ENCODE data around the gene XIRP2.
"Not testable (repeated sequence)": the region's sequence is repeated elsewhere in the genome, so short reads cannot be mapped to it uniquely, and the experiment has no call there.

The XIRP2 gene

DNA sequence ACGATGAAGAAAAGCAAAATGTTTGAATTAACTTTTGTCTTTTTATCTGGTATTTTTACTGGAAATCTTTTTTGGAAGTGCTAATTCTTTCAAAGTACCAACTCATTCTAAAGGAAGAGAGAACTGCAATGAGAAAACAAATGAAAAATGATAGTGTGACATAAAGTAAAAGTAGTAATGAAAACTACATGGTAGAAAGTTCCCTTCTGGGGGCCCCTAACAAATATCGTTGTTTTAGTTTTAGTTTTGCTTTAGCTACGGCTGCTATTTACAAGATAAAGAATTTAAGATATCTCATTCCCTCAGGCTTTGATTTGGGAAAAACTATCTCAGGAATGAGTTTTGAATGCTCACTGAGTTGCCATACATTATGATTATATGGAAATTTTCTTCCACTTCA is 161.4 kb downstream of the XIRP2 start:
- no peaks in the 10 kb centered on the region for H3K9me3 Mint-ChIP-seq
- CTCF ChIA-PET = no interaction called here
- no peak overlapping the region for H3K4me3 Mint-ChIP-seq
- DNase-seq = no peak
- no peaks in the 10 kb centered on the region for H3K36me3 Mint-ChIP-seq
- H3K27me3 Mint-ChIP-seq = no peaks in the 10 kb centered on the region
- no peaks in the 10 kb centered on the region for H3K4me1 Mint-ChIP-seq
- H3K27ac Mint-ChIP-seq = no peak overlapping the region

DNA sequence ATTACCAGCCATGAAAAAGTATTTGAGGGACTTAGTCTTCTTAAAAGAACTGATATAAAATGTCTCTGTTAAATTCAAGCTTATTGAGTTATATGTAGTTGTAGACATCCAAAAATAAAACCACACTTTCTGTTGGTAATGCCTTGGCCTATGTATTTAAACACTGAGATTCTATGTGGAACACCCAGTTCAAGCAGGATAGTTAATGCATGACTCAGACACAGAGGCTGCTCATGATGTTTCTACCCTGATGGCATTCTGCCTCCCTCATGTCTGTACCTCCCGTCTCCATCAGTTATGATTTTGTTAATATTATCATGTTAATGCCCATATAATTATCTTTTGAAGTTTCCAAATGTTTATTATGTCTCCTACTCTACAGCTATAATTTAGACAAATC is 164.5 kb downstream of the XIRP2 start:
- no peaks in the 10 kb centered on the region for H3K9me3 Mint-ChIP-seq
- no peaks in the 10 kb centered on the region for H3K4me1 Mint-ChIP-seq
- H3K27me3 Mint-ChIP-seq = no peaks in the 10 kb centered on the region
- H3K36me3 Mint-ChIP-seq = no peaks in the 10 kb centered on the region
- CTCF ChIA-PET = no interaction called here
- H3K27ac Mint-ChIP-seq = no peak overlapping the region
- no peak for DNase-seq
- H3K4me3 Mint-ChIP-seq = no peak overlapping the region

DNA sequence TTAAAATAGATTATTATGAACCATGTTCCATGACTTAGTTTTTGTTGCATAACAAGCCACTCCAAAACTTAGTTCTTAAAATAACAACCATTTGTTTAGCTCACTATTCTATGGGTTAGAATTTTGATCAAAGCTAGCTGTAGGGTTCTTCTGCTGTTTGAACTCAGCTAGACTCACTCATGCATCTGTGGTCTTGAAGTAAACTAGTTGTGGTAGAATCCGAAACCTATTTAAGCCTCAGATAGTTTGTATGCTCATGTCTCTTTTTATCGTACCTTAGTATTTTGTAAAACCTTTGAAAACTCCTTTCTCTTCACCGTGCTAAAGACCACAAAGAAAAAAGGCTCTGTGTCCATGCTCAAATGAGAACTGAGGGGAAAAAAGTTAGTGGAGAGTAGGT is 166.6 kb downstream of the XIRP2 start:
- CTCF ChIA-PET = no interaction called here
- H3K4me3 Mint-ChIP-seq = no peak overlapping the region
- no peaks in the 10 kb centered on the region for H3K9me3 Mint-ChIP-seq

DNA sequence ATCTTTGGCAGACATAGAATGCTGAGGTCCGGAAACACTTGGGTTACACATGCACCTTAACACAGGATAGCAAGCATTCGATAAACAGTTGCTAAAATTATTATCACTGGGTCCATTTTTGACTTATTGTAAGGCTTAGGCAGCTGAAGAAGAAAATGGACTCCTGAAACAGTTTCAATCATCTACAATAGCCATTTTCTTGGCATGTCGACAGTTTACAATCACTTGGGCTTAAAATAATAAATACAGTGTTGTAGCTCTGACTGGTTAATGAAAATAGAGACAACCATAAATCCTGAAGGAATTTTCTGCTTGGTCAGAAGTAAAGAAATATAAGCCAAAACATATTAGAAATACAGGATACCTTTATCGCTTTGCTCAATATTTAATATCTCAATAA is 169.2 kb downstream of the XIRP2 start:
- H3K4me1 Mint-ChIP-seq = no peaks in the 10 kb centered on the region
- CTCF ChIA-PET = no interaction called here
- no peak overlapping the region for H3K27ac Mint-ChIP-seq

More for the DNA sequence above, 166.6 kb downstream of the XIRP2 start:
- Mint-ChIP-seq H3K4me1 (no peaks in the 10 kb centered on the region), H3K27me3 (no peaks in the 10 kb centered on the region), H3K27ac (no peak overlapping the region), H3K36me3 (no peaks in the 10 kb centered on the region)
- no peak for DNase-seq

DNA sequence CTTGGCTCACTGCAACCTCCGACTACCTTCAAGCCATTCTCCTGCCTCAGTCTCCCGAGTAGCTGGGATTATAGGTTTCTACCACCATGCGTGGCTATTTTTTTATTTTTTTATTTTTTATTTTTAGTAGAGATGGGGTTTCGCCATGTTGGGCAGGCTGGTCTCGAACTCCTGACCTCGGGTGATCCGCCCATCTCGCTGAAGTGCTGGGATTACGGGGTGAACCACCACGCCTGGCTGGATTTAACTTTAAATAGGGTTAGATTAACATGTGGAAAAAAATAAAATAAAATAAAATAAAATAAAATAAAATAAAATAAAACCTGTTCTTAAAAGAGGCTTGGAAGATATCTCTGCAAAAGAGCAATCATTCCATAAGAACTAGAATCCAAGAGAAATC is 170.9 kb downstream of the XIRP2 start:
- no peak overlapping the region for H3K27ac Mint-ChIP-seq
- H3K4me3 Mint-ChIP-seq = no peak overlapping the region
- H3K9me3 Mint-ChIP-seq = no peaks in the 10 kb centered on the region
- no peaks in the 10 kb centered on the region for H3K4me1 Mint-ChIP-seq
- no peak for DNase-seq
- H3K27me3 Mint-ChIP-seq = no peaks in the 10 kb centered on the region
- CTCF ChIA-PET = no interaction called here
- no peaks in the 10 kb centered on the region for H3K36me3 Mint-ChIP-seq

More for the DNA sequence above, 169.2 kb downstream of the XIRP2 start:
- DNase-seq = no peak
- no peaks in the 10 kb centered on the region for H3K9me3 Mint-ChIP-seq
- H3K36me3 Mint-ChIP-seq = no peaks in the 10 kb centered on the region
- H3K27me3 Mint-ChIP-seq = no peaks in the 10 kb centered on the region
- H3K4me3 Mint-ChIP-seq = no peak overlapping the region

DNA sequence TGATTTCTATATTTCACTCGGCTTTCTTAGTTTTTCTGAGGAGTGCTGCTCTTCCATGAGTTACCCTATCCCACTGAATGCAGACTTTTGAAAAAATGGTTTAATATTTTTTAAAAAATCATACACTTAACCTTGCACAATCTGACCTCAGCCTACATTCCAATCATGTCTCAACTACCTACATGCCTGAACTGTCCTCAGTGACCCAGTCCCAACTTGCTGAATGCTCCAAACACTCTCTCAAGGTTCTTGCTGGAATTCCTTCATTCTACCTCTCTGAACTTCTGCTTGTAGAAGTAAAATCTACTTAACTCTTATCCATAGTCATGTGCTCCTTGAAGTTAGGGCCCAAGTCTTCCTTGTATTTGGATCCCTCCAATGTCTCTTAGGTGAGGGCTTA is 181.6 kb downstream of the XIRP2 start:
- Mint-ChIP-seq H3K27ac (no peak overlapping the region), H3K9me3 (no peaks in the 10 kb centered on the region), H3K27me3 (no peaks in the 10 kb centered on the region), H3K4me1 (no peaks in the 10 kb centered on the region), H3K36me3 (no peaks in the 10 kb centered on the region), H3K4me3 (no peak overlapping the region)
- CTCF ChIA-PET = no interaction called here
- no peak for DNase-seq

DNA sequence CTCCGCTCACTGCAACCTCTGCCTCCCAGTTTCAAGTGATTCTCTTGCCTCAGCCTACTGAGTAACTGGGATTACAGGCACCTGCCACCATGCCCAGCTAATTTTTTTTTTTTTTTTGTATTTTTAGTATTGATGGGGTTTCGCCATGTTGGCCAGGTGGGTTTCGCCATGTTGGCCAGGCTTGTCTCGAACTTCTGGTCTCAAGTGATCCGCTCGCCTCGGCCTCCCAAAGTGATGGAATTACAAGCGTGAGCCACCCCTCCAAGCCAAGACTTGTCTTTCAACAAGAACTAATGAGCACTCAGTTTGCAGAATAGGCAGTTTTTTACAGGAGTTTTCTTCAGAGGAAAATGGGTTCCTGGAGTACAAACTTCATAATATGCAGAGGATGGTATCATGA is 187.4 kb downstream of the XIRP2 start:
- H3K36me3 Mint-ChIP-seq, H3K9me3 Mint-ChIP-seq, H3K4me3 Mint-ChIP-seq, DNase-seq, H3K4me1 Mint-ChIP-seq, H3K27me3 Mint-ChIP-seq, CTCF ChIA-PET, H3K27ac Mint-ChIP-seq: not testable (repeated sequence)

DNA sequence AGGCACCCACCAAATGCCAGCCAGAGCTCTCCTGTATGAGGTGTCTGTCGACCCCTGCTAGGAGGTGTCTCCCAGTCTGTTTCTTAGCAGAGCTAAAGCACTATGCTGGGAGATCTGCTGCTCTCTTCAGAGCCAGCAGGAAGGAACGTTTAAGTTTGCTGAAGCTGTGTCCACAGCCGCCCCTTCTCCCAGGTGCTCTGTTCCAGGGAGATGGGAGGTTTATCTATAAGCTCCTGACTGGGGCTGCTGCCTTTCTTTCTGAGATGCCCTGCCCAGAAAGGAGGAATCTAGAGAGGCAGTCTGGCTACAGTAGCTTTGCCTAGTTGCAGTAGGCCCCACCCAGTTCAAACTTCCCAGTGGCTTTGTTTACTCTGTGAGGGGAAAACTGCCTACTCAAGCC is 210.7 kb downstream of the XIRP2 start:
- CTCF ChIA-PET, DNase-seq, H3K27me3 Mint-ChIP-seq, H3K27ac Mint-ChIP-seq, H3K4me3 Mint-ChIP-seq, H3K9me3 Mint-ChIP-seq, H3K4me1 Mint-ChIP-seq, H3K36me3 Mint-ChIP-seq: not testable (repeated sequence)

DNA sequence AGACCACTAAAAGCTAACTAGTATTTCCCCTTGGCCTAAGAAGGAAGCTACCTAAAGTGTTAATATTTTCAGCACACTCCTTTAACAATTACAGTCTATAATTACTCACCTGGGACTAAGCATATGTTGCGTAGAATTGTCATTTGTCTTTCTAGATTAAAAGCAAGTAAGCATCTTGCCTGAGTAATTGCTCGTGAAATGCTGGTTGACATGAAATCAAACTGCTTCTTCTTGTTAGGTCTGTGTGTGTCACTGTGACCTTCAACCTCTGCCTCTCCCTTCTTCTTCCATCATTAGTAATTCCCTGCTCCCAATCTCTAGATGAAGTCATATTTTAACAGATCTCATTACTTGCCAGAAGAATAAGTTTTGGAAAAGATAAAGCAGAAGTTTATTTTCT is 212.2 kb downstream of the XIRP2 start:
- Mint-ChIP-seq H3K36me3 (no peaks in the 10 kb centered on the region), H3K4me3 (no peak overlapping the region), H3K4me1 (no peaks in the 10 kb centered on the region), H3K27ac (no peak overlapping the region), H3K27me3 (no peaks in the 10 kb centered on the region), H3K9me3 (peaks cover 2% of the 10 kb centered on the region)
- DNase-seq = no peak
- CTCF ChIA-PET = no interaction called here

DNA sequence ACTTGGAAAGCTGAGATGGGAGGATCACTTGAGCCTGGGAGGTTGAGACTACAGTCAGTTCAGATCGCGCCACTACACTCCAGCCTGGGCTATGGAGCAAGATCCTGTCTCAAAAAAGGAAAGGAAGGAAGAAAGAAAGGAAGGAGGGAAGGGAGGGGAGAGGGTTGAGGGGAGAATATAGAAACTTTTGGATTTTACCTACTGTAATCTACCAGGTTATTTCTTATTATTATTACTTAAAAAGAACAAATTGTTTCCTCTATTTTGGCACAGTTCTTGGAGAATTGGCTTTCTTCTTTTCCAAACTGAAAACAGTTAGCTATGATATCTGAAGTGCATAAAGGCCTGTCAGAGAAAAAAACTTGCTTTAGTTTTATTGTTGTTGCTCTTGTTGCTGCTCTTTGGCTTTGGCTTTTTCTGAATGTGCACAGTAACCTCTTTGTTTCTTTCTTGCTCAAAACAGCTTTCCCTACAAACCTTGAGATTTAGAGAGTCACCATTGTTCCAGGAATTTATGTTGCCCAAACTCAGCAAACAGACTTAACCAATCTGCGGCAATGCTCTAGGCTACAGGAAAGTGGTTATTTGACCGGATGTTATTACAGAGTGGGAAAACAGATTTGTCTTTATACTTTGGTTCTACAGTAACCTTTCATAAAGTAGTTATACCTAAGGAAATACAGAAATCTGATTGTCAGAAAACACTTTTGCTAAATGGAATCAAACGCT is 214.9 kb downstream of the XIRP2 start:
- Mint-ChIP-seq H3K27me3 (no peaks in the 10 kb centered on the region), H3K27ac (no peak overlapping the region), H3K4me3 (no peak overlapping the region), H3K4me1 (no peaks in the 10 kb centered on the region), H3K9me3 (peaks cover 2% of the 10 kb centered on the region), H3K36me3 (no peaks in the 10 kb centered on the region)
- CTCF ChIA-PET = interaction anchor here (0.7 kb wide), 1 partner anchor 14 kb away, joined by 3 read pairs; no protein-coding TSS in a partner anchor
- no peak for DNase-seq

DNA sequence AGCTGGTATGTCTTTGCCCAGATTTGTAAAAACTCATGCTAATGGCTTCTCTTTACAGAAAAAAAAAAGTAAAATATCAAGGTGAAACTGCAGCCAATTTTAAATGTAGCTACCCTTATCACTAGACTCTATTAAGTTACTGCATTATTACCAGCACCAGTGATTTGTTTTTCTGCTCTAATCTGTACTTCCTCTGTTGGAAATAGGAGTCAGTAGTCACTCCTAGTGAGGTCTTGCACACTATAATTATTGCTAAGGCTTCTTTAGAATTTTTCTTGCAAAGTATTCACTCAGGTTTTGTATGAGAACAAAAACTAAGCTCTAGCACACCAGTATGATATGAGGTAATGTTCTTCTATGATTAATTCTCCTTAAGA is 215.5 kb downstream of the XIRP2 start:
- no peak for DNase-seq
- Mint-ChIP-seq H3K9me3 (peaks cover 2% of the 10 kb centered on the region), H3K4me1 (no peaks in the 10 kb centered on the region), H3K36me3 (no peaks in the 10 kb centered on the region), H3K27ac (no peak overlapping the region), H3K4me3 (no peak overlapping the region), H3K27me3 (no peaks in the 10 kb centered on the region)
- CTCF ChIA-PET = interaction anchor here (0.7 kb wide), 1 partner anchor 14 kb away, joined by 3 read pairs; no protein-coding TSS in a partner anchor

DNA sequence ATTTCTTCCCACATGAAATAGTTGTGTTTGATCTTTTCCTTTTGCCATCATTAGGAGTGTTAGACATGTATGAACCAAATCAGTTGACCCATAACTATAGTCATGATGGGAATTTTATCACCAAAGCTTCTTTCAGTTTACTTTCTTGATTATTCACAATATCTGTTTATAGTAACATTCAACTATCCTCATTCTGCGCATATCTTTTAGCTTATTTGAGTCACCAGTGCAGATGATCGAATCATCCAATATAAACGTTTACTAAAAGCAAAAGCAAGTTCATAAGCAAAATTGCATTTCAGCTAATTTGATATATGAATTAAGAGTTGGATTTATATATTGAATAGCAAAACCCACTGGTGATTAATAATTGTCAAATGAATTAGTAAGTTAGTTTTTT is 216.4 kb downstream of the XIRP2 start:
- CTCF ChIA-PET = no interaction called here
- no peak overlapping the region for H3K27ac Mint-ChIP-seq
- H3K27me3 Mint-ChIP-seq = no peaks in the 10 kb centered on the region
- H3K36me3 Mint-ChIP-seq = no peaks in the 10 kb centered on the region
- DNase-seq = no peak
- H3K9me3 Mint-ChIP-seq = peaks cover 2% of the 10 kb centered on the region
- no peaks in the 10 kb centered on the region for H3K4me1 Mint-ChIP-seq
- H3K4me3 Mint-ChIP-seq = no peak overlapping the region

DNA sequence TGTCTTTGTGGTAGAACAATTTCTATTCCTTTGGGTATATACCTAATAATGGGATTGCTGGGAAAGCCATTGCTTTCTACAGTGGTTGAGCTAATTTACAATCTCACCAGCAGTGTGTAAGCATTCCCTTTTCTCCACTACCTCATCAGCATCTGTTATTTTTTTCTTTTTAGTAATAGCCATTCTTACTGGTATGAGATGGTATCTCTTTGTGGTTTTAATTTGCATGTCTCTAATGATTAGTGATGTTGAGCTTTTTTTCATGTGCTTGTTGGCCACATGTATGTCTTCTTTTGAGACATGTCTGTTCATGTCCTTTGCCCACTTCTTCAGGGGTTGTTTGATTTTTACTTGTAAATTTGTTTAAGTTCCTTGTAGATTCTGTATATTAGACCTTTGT is 221.4 kb downstream of the XIRP2 start:
- H3K27ac Mint-ChIP-seq, H3K9me3 Mint-ChIP-seq, DNase-seq, H3K36me3 Mint-ChIP-seq, H3K4me3 Mint-ChIP-seq, H3K27me3 Mint-ChIP-seq, H3K4me1 Mint-ChIP-seq, CTCF ChIA-PET: not testable (repeated sequence)

DNA sequence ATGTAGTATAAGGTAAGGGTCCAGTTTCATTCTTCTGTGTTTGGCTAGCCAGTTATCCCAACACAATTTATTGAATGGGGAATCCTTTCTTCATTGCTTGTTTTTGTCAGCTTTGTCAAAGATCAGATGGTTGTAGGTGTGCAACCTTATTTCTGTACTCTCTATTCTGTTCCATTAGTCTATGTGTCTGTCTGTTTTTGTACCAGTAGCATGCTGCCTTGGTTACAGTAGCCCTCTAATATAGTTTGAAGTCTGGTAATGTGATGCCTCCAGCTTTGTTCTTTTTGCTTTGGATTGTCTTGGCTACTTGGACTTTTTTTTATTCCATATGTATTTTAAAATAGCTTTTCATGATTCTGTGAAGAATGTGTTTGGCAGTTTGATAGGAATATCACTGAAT is 222.1 kb downstream of the XIRP2 start:
- H3K27ac Mint-ChIP-seq = no peak overlapping the region
- no peaks in the 10 kb centered on the region for H3K27me3 Mint-ChIP-seq
- CTCF ChIA-PET = no interaction called here
- peaks cover 1% of the 10 kb centered on the region for H3K9me3 Mint-ChIP-seq
- H3K4me1 Mint-ChIP-seq = no peaks in the 10 kb centered on the region
- no peak overlapping the region for H3K4me3 Mint-ChIP-seq
- DNase-seq = no peak
- no peaks in the 10 kb centered on the region for H3K36me3 Mint-ChIP-seq

DNA sequence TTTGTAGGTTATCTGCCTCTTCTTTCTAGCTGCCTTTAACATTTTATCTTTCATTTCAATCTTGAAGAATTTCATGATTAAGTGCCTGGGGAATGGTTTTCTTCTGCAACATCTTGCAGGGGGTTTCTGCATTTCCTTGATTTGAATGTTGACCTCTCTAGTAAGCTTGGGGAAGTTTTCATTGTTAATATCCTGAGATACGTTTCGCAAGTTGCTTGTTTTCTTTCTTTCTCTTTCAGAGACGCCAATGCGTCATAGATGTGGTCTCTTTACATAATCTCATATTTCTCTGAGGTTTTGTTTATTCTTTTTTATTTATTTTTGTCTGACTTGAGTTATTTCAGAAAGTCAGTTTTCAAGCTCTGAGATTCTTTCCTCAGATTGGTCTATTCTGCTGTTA is 225.7 kb downstream of the XIRP2 start:
- CTCF ChIA-PET = no interaction called here

DNA sequence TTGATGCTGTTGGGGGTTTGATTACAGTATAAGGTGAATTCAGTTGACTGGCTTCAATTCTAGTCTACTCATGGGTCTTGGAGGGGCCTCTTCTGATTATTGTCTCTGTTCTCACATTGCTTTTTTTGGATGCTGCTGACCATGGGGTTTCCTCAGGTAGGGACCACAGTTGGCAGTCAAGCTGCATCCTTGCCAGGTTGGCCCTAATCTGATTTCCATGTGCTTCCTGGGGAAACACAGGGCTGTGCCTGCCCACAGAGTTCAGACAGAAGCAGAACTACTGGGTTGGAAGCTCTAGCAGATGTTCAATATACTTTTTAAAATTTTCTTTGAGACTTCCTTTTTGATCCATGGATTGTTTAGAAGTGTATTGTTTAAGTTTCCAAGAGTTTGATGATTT is 227.3 kb downstream of the XIRP2 start:
- CTCF ChIA-PET = no interaction called here
- no peak for DNase-seq
- no peak overlapping the region for H3K4me3 Mint-ChIP-seq
- H3K9me3 Mint-ChIP-seq = peaks cover 1% of the 10 kb centered on the region
- no peaks in the 10 kb centered on the region for H3K27me3 Mint-ChIP-seq
- H3K36me3 Mint-ChIP-seq = no peaks in the 10 kb centered on the region
- H3K4me1 Mint-ChIP-seq = no peaks in the 10 kb centered on the region
- H3K27ac Mint-ChIP-seq = no peak overlapping the region

More for the DNA sequence above, 225.7 kb downstream of the XIRP2 start:
- H3K27ac Mint-ChIP-seq = no peak overlapping the region
- no peaks in the 10 kb centered on the region for H3K27me3 Mint-ChIP-seq
- H3K9me3 Mint-ChIP-seq = peaks cover 1% of the 10 kb centered on the region
- H3K4me1 Mint-ChIP-seq = no peaks in the 10 kb centered on the region
- no peaks in the 10 kb centered on the region for H3K36me3 Mint-ChIP-seq
- no peak for DNase-seq
- no peak overlapping the region for H3K4me3 Mint-ChIP-seq

Data from activated naive CD4-positive, alpha-beta T cell treated with anti-CD3 and anti-CD28 coated beads, Interleukin-2, amount 10 ng/mL, durations not matched to agents 7 days and 5 days (primary cell).